NCI-H524 treated with DMSO at 0.1 percent for 48 hours (cell line): ENCODE measurements around the gene GZMM.
A peak's percentile ranks its signal among the peaks of the same experiment; 100 is the strongest.

ENCODE experiments used
- DNase-seq: peaks from one replicate; lab custom pipeline; 2025; lab: John Stamatoyannopoulos, UW

The GZMM gene

DNA sequence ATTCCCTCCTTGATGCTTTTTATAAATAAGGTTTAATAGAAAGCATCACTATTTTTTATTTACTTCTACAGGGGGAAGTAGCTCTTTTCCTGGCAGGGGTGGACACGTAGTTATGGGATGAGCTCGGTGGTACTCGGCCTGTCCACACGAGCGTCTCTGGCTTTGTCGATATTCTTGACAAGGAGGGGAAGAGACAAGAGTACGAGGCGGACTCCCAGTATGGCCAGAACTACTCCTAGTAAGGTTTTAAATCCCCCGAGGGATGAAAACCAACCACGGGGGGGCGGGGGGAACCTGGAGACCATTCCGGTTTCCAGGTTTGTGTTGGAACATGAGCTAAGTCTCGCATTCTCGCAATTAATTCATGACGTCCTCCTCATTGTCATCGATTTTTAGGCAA lies 23.0 kb downstream of the GZMM start:
- no peak for DNase-seq

- no peak for DNase-seq
Observed at GRCh38 chr19:567296-567900, 23.5 kb downstream of the GZMM start.

DNA sequence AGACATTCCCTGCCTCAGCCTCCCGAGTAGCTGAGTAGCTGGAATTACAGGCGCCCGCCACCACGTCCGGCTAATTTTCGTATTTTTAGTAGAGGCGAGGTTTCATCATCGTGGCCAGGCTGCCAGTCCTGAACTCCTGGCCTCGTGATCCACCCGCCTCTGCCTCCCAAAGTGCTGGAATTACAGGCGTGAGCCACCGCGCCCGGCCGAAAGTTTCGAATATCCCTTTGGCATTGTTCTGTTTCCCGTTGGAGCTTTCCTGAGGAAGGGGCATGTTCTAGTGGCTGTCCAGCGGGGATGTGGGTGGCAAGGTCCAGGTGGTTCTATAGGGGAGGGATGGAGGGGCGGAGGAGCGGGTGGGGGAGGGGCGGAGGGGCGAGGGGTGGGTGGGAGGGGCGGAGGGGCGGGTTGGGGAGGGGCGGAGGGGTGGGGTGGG lies 26.4 kb downstream of the GZMM start:
- no peak for DNase-seq

- DNase-seq: peak; percentile 39
Observed at GRCh38 chr19:570937-571565, 27.2 kb downstream of the GZMM start.

- no peak for DNase-seq
Observed at GRCh38 chr19:571566-571974, 27.7 kb downstream of the GZMM start.

GRCh38 chr19:572140-572742 lies 28.4 kb downstream of the GZMM start, which contains the start of gene BSG:
BSG (plus strand) TSS chr19:572596; CDS start chr19:572635, 39 bp downstream.
- peak; percentile 70 for DNase-seq

DNA sequence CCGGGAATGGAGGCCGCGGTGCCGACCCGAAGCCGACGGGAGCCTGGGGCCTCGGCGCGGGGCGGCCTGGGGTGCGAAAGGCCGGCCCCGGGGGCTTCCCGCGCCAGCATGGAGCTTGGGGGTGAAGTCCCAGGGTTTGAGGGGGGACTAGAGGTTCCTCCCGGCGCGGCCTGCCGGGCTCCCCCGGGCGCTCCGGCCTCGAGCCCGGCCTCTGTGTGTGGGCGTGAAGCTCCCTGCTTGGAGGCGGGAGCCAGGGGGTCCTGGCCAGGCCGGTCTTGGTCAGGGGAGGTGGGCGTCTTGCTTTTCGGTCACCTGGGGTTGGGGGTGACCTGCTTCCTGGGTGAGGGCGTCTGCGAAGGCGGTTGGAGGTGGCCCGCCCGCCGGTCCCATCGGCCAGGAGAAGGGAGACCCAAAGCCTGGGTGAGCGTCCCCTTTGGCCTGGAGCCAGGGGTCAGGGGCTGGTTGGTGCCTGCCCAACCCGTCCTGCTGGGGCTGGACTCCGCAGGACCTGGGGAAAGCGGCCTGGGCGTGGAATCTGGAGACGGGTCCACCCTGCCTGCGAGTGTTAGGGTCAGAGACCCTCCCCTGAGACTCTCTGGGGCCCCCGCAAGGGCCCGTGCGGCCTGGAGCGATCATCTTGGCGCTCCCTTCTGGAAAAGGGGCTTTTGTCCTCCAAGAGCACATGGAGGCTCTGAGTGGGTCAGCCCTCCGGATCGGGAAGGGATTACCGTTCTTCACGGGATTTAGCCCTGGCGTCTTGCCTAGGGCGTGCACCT lies 29.1 kb downstream of the GZMM start:
- DNase-seq: no peak

DNA sequence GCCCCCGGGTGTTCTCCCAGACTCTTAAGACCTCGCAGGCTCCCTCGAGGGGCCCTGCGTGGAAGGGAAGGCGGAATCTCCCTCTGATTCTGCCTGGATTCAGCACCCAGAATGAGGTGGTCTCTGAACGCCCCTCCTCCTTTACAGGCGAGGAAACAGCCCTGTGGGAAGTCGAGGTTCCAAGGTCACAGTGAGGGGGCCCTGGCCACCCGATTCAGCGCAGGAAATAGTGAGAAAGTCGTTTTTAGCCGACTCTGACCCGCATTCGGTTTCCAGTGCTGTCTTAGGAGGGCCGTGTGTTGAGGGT lies 29.6 kb downstream of the GZMM start:
- DNase-seq: no peak

DNA sequence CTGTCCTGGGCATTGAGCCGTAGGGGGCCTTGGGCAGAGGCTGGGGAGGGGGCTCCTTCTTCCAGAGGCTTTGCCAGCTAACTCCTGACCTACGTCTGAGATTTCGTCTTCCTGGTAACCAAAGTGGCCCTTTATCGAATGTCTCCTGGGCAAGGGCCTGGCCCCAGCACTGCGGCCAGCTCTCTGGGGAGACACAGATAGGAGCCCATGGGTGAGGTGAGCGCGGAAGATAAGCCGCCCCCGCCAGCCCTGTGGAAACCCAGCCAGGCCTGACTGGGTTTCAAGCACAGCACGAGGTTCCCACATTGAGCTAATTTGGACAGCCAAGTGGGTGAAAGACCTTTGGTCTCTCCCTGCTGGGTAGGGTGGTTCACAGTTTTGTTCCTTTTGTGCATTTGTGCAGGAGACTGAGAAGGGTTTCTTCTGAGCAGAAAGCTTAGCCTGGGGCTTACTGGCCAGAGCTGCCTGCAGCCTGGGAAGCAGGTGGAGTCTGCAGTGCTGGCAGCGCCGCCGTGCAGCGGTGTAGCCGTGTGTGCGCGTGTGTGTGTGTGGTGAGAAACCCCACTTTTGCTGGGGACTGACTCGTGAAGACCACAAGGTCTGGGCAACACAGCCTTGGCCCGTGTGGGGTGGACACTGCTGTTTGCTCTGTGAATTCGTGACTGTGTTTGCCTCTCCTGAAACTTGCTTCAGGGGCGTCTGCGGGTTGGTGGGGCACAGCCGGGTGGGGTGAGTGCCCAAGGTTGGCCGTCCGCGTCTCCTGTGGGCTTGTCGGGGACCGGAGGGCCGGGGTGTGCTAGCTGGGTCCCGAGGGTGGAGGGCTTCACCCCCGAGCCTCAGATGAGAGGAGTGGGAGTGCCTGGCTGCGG lies 31.0 kb downstream of the GZMM start:
- no peak for DNase-seq

DNA sequence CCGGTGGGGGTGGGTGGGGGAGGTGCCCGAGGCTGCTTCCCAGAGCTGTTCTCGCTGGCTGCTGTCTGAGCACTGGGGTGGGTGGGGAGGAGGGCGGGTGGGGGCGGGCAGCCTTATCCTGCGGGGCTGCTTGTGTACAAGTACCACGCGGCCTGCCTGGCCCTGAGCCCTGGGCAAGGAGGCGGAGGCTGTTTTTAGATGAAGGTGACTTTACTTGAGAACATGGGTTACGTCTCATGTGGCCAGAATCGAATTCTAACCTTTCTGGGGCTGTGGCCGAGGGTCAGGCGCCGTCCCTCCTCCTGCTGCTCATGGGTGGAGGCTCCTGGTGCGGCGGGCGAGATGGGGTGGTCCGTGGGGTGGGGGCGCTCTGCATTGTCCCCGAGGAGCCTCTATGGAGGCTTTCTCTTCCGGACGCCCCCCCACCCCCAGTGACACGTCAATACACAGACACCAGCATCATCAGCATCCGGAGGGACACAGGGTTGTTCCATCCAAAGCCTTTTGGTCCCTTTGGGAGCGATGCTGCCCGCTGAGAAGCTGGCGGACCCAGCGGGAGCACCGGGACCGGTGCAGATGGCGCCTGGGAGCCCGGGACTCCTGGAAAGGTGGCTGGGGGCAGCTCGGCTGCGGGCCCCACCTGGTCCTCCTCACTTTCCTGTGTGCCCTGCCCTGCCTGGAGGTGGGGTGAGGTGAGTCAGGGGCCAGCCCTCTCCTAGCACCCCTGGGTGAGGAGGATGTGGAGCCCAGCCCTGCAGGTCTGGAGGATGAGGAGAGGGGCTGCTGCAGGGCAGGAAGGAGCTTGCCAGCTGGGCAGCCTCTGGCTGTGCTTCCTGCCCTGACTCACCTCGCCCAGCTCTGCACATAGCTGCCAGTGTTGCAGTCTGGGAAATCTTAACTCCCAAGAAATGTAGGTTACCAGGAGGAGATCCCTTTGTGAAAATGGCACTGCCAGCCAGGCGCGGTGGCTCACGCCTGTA lies 32.0 kb downstream of the GZMM start:
- no peak for DNase-seq

DNA sequence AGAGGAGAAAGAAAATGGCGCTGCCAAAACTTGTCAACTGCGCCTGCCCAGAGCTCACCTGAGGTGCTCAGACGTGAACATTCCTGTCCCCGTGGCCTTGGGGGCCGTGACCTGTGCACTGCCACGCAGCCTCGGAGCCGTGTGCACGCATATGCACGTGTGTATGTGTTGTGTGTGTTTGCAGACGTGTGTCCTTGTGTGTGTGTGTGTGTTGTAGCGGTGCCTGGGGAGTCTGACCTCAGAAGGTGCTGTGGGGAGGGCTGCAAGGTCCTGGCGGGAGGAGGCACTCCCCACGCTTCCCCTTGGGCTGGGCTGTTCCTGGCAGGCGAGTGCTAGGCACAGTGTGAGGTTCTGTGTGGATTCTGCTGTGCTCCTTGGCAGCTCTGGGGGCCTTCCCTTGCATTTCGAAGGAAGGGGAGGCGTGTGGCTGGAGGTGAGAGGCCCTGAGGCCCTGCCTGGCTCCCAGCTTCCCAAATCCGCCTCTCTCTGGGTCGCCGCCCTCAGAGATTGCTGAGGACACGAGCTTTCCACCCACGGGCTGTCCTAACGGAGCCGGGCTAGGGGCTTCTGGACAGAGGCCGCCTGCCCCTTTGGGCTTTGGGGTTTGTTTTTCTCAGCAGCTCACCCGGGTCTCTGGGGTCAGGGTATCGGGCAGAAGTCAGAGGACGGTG lies 33.0 kb downstream of the GZMM start:
- DNase-seq: no peak

- DNase-seq: no peak
Observed at GRCh38 chr19:577439-578392, 33.9 kb downstream of the GZMM start.

GRCh38 chr19:579111-579841 lies 35.4 kb downstream of the GZMM start:
- DNase-seq: no peak

DNA sequence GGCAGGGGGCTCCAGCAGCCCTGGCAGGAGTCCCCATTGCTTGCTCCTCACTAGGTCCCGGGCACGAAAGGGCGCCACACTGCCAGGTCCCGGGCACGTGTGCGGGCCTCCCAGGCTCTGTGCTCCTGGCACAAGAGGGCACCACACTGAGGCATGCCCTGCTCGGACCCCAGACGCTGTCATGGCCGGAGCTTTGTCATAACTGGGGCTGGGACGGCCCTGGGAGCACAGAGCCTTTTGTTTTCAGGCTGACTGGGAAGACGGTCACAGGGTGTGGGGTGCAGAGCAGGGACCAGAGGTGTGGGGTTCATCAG lies 35.9 kb downstream of the GZMM start:
- no peak for DNase-seq

GRCh38 chr19:580274-580835 lies 36.5 kb downstream of the GZMM start:
- no peak for DNase-seq

GRCh38 chr19:581399-582111 lies 37.7 kb downstream of the GZMM start:
- DNase-seq: no peak

DNA sequence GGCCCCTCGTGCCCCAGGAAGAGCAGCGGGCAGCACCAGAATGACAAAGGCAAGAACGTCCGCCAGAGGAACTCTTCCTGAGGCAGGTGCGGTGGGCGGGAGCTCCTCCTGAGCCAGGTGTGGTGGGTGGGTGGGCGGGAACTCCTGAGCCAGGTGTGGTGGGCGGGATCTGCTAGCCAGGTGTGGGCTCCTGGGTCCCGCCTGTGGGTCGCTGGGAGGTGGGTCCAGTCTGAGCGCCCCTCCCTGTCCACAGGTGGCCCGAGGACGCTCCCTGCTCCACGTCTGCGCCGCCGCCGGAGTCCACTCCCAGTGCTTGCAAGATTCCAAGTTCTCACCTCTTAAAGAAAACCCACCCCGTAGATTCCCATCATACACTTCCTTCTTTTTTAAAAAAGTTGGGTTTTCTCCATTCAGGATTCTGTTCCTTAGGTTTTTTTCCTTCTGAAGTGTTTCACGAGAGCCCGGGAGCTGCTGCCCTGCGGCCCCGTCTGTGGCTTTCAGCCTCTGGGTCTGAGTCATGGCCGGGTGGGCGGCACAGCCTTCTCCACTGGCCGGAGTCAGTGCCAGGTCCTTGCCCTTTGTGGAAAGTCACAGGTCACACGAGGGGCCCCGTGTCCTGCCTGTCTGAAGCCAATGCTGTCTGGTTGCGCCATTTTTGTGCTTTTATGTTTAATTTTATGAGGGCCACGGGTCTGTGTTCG lies 38.8 kb downstream of the GZMM start:
- DNase-seq: no peak
